RWPE1 (cell line): ENCODE measurements around the gene NEURL1B.
"Not testable (repeated sequence)": the region's sequence is repeated elsewhere in the genome, so short reads cannot be mapped to it uniquely, and the experiment has no call there.

Experiments
- CTCF ChIA-PET: fragments of 350-600 bp; sonication (Branson Sonifier 250); formaldehyde crosslinking; extraction: SDS; loops from one replicate; lab custom pipeline; 2021; lab: Yijun Ruan, JAX
- POLR2A ChIA-PET: fragments of 400-600 bp; formaldehyde crosslinking; extraction: SDS; loops from one replicate; lab custom pipeline; 2020; ENCODE audit warnings: antibody characterized with exemption; ENCODE audit not compliant: low non-redundant PET; lab: Yijun Ruan, JAX
- DNase-seq: peaks from one replicate; pipeline ENCODE4 v3.0.0; 2012; ENCODE audit warnings: low spot score
- H3K27ac ChIP-seq: fragments of 450-650 bp; 2 replicates; pipeline ENCODE4 v1.5.1; 2017
- CTCF ChIP-seq: fragments of 450-650 bp; conservative IDR thresholded peaks from 2 replicates; pipeline ENCODE4 v1.5.1; 2017; ENCODE audit warnings: low read depth, mild to moderate bottlenecking

Gene NEURL1B

GRCh38 chr5:172670005-172670402 lies 28.9 kb downstream of the NEURL1B start:
- no peak overlapping the region for H3K27ac ChIP-seq
- ChIA-PET POLR2A (no interaction called here), CTCF (interaction anchor here (0.7 kb wide), 1 partner anchor 618 kb away, joined by 3 read pairs; no protein-coding TSS in a partner anchor)
- no peak for TF ChIP-seq CTCF
- no peak for DNase-seq

GRCh38 chr5:172670444-172670843 lies 29.4 kb downstream of the NEURL1B start:
- no peak overlapping the region for H3K27ac ChIP-seq
- CTCF ChIA-PET = interaction anchor here (0.7 kb wide), 1 partner anchor 617 kb away, joined by 3 read pairs; no protein-coding TSS in a partner anchor
- TF ChIP-seq CTCF = no peak
- POLR2A ChIA-PET = no interaction called here
- no peak for DNase-seq

- no peak for DNase-seq
- H3K27ac ChIP-seq = no peak overlapping the region
- TF ChIP-seq CTCF = no peak
- POLR2A ChIA-PET = no interaction called here
- CTCF ChIA-PET = no interaction called here
These were observed 30.0 kb downstream of the NEURL1B start for GRCh38 chr5:172671091-172671490.

- ChIA-PET CTCF (interaction anchor here (0.6 to 0.8 kb wide), 2 partner anchors 58 to 367 kb away, joined by 4 to 5 read pairs; no protein-coding TSS in a partner anchor), POLR2A (no interaction called here)
- H3K27ac ChIP-seq = no peak overlapping the region
- no peak for DNase-seq
- no peak for TF ChIP-seq CTCF
These were observed 31.6 kb downstream of the NEURL1B start for GRCh38 chr5:172672681-172673080.

- DNase-seq = no peak
- CTCF ChIA-PET = interaction anchor here (0.7 kb wide), 1 partner anchor 68 kb away, joined by 3 read pairs; no protein-coding TSS in a partner anchor
- no peak overlapping the region for H3K27ac ChIP-seq
- POLR2A ChIA-PET = no interaction called here
- TF ChIP-seq CTCF = no peak
These were observed 33.1 kb downstream of the NEURL1B start for GRCh38 chr5:172674155-172674554.

- no peak for TF ChIP-seq CTCF
- ChIA-PET POLR2A (no interaction called here), CTCF (interaction anchor here (0.5 to 1.0 kb wide), 4 partner anchors 9 to 1255 kb away, joined by 3 to 4 read pairs (median 4); no protein-coding TSS in a partner anchor)
- no peak for DNase-seq
- H3K27ac ChIP-seq = no peak overlapping the region
These were observed 35.9 kb downstream of the NEURL1B start for GRCh38 chr5:172676914-172677475.

GRCh38 chr5:172678362-172678874 lies 37.4 kb downstream of the NEURL1B start:
- CTCF ChIA-PET = interaction anchor here (0.6 kb wide), 1 partner anchor 19 kb away, joined by 4 read pairs; no protein-coding TSS in a partner anchor
- H3K27ac ChIP-seq, DNase-seq, POLR2A ChIA-PET: not testable (repeated sequence)
